ENCODE results near the gene CD48. TPM values are rescaled to one million over a fixed set of nuclear protein-coding genes. Genes with fewer than 3 reads are reported as not detected.

CD48 gene
- total RNA-seq, 1 experiment from 2014 or later = 0.20 TPM

- Histone ChIP-seq H2AFZ (ENCODE audit: low read depth, low read length, poor library complexity, severe bottlenecking) (no peak overlapping the region), H3K9ac (ENCODE audit: low read length) (no peak overlapping the region), H3K36me3 (ENCODE audit: control insufficient read depth in 1 of 2, insufficient read depth in 2 of 2, low read length in 2 of 2) (no peaks in the 10 kb centered on the region), H3K4me1 (ENCODE audit: control insufficient read depth in 1 of 2, insufficient read depth in 2 of 2, low read length in 2 of 2) (no peaks in the 10 kb centered on the region), H3K9me2 (ENCODE audit: insufficient read depth) (no peaks in the 10 kb centered on the region), H3K79me2 (ENCODE audit: insufficient read depth, low read length) (no peaks in the 10 kb centered on the region), H3K27me3 (ENCODE audit: insufficient read depth, low read length) (no peaks in the 10 kb centered on the region), H3K9me3 (ENCODE audit: control insufficient read depth in 1 of 2, insufficient read depth in 1 of 2, low read depth in 1 of 2, low read length in 2 of 2) (no peaks in the 10 kb centered on the region), H3K27ac (ENCODE audit: low read depth, low read length) (no peak overlapping the region), H4K20me1 (ENCODE audit: insufficient read depth) (no peaks in the 10 kb centered on the region), H3K4me2 (ENCODE audit: low read length) (no peak overlapping the region), H3K4me3 (replicated peaks in 1 of 2; ENCODE audit: low read depth in 1 of 2, low read length in 2 of 2) (no peak overlapping the region)
- ChIA-PET POLR2A (no interaction called here), CTCF (interaction anchor here (1.6 kb wide), 1 partner anchor 8 kb away, joined by 4 read pairs; no protein-coding TSS in a partner anchor), RAD21 (ENCODE audit: low non-redundant PET in 1 of 2, low total read pairs in 2 of 2, uncharacterized antibody in 2 of 2, unreplicated experiment in 2 of 2) (no interaction called here)
- ATAC-seq (no peak), DNase-seq (ENCODE audit: low read depth, low spot score) (no peak)
- no TSS peak for BruUV-seq (replicated peaks)
- TF ChIP-seq EZH2 (IDR thresholded peaks at IDR 0.05) (no peak), EGR1 (IDR thresholded peaks at IDR 0.05; ENCODE audit: low read depth) (no peak), CEBPB (IDR thresholded peaks at IDR 0.05; ENCODE audit: low read depth) (no peak), ZFX (IDR thresholded peaks at IDR 0.05) (no peak)
- intact Hi-C loops (cut with micrococcal nuclease) = no loop called here
Observed at GRCh38 chr1:160759740-160760139, 48.1 kb upstream of the CD48 start.

GRCh38 chr1:160758521-160758920, 46.9 kb upstream of the CD48 start:
- RAD21 ChIA-PET (ENCODE audit: low non-redundant PET in 1 of 2, low total read pairs in 2 of 2, uncharacterized antibody in 2 of 2, unreplicated experiment in 2 of 2) = no interaction called here
- H3K36me3 ChIP-seq (ENCODE audit: control insufficient read depth in 1 of 2, insufficient read depth in 2 of 2, low read length in 2 of 2) = no peaks in the 10 kb centered on the region
- no TSS peak for BruUV-seq (replicated peaks)

More at GRCh38 chr1:160758521-160758920, 46.9 kb upstream of the CD48 start:
- TF ChIP-seq ZFX (IDR thresholded peaks at IDR 0.05) = no peak
- TF ChIP-seq POLR2AphosphoS5 (IDR thresholded peaks at IDR 0.05; ENCODE audit: low read depth, low read length) = no peak
- TF ChIP-seq ZBTB33 (IDR thresholded peaks at IDR 0.05; ENCODE audit: extremely low read depth, insufficient replicate concordance, low read length) = no peak
- no peak for TF ChIP-seq EZH2 (IDR thresholded peaks at IDR 0.05)
- no peak for TF ChIP-seq SIN3A (IDR thresholded peaks at IDR 0.05; ENCODE audit: low read depth)
- no peak for TF ChIP-seq ZNF274 (IDR thresholded peaks at IDR 0.05; ENCODE audit: low read depth, low read length)
- no peak for TF ChIP-seq POLR2A (IDR thresholded peaks at IDR 0.05; ENCODE audit: borderline replicate concordance, extremely low read depth, insufficient read depth, insufficient read length)
- TF ChIP-seq CBX3 (IDR thresholded peaks at IDR 0.05; ENCODE audit: low read depth) = no peak
- no peak for TF ChIP-seq TCF7L2 (IDR thresholded peaks at IDR 0.05; ENCODE audit: borderline replicate concordance, extremely low read depth, insufficient read depth, insufficient read length)
- no peak for TF ChIP-seq ATF3 (IDR thresholded peaks at IDR 0.05)
- TF ChIP-seq YY1 (IDR thresholded peaks at IDR 0.05; ENCODE audit: extremely low read depth, insufficient replicate concordance, low read depth, low read length) = no peak
- TF ChIP-seq CEBPB (IDR thresholded peaks at IDR 0.05; ENCODE audit: low read depth) = no peak
- no peak for TF ChIP-seq REST (IDR thresholded peaks at IDR 0.05; ENCODE audit: low read depth)
- H3K9me3 ChIP-seq (ENCODE audit: control insufficient read depth in 1 of 2, insufficient read depth in 1 of 2, low read depth in 1 of 2, low read length in 2 of 2) = no peaks in the 10 kb centered on the region
- DNase-seq (ENCODE audit: low read depth, low spot score) (no peak), ATAC-seq (no peak)
- no peaks in the 10 kb centered on the region for H3K27me3 ChIP-seq (ENCODE audit: insufficient read depth, low read length)
- no peak overlapping the region for H3K27ac ChIP-seq (ENCODE audit: low read depth, low read length)
- H3K9ac ChIP-seq (ENCODE audit: low read length) = no peak overlapping the region
- H3K4me3 ChIP-seq (replicated peaks in 1 of 2; ENCODE audit: low read depth in 1 of 2, low read length in 2 of 2) = no peak overlapping the region
- H3K9me2 ChIP-seq (ENCODE audit: insufficient read depth) = no peaks in the 10 kb centered on the region
- H2AFZ ChIP-seq (ENCODE audit: low read depth, low read length, poor library complexity, severe bottlenecking) = no peak overlapping the region
- no peaks in the 10 kb centered on the region for H4K20me1 ChIP-seq (ENCODE audit: insufficient read depth)
- intact Hi-C loops (cut with micrococcal nuclease) = no loop called here
- H3K79me2 ChIP-seq (ENCODE audit: insufficient read depth, low read length) = no peaks in the 10 kb centered on the region
- no peak overlapping the region for H3K4me2 ChIP-seq (ENCODE audit: low read length)
- ChIA-PET POLR2A (no interaction called here), CTCF (interaction anchor here (1.6 kb wide), 1 partner anchor 10 kb away, joined by 4 read pairs; no protein-coding TSS in a partner anchor)
- no peaks in the 10 kb centered on the region for H3K4me1 ChIP-seq (ENCODE audit: control insufficient read depth in 1 of 2, insufficient read depth in 2 of 2, low read length in 2 of 2)
